DMS 273 treated with DMSO at 0.1 percent for 48 hours (cell line): ENCODE measurements around the gene USP47.

Experiments used
- DNase-seq: peaks from one replicate; lab custom pipeline; 2025; lab: John Stamatoyannopoulos, UW

USP47 gene

GRCh38 chr11:11867720-11868119 is 25.9 kb downstream of the USP47 start:
- DNase-seq = no peak

GRCh38 chr11:11871991-11872401 is 30.2 kb downstream of the USP47 start:
- no peak for DNase-seq

GRCh38 chr11:11876458-11876857 is 34.7 kb downstream of the USP47 start:
- DNase-seq = peak; percentile 15

DNA sequence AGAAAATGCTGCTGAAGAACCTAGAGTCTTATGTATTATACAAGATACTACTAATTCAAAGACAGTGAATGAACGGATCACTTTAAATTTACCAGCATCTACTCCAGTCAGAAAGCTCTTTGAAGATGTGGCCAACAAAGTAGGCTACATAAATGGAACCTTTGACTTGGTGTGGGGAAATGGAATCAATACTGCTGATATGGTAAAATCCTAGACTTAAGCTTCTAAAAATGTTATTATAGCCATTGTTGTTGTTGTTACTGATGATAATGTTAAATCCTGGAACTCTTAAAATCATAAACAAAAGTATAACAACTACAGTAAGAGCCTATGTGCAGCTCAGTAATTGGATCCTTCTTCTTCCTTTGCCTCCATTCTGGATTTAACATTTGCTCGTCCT is 38.4 kb downstream of the USP47 start:
- no peak for DNase-seq

GRCh38 chr11:11882539-11882938 is 40.8 kb downstream of the USP47 start:
- DNase-seq = no peak

GRCh38 chr11:11884351-11884750 is 42.6 kb downstream of the USP47 start:
- no peak for DNase-seq

- no peak for DNase-seq
Observed at GRCh38 chr11:11884774-11885481, 43.2 kb downstream of the USP47 start.

DNA sequence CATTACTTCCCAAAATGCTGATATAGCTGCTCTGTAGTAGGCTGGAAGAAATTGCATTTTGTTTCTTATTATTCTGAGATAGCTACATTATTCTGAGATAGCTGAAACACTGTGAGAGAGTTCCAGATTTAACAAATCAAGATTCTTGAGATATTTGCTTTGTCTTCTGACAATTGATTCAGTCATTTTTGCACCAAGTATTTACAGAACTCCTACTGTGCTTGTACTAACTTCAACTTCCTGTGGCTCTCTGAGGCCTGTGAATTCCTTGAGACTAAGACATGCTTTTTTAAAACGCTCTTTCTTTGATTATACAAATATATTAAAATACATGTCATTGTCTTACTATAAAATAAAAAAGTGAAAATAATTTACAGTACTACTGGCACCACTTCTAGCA is 52.7 kb downstream of the USP47 start:
- DNase-seq = no peak

DNA sequence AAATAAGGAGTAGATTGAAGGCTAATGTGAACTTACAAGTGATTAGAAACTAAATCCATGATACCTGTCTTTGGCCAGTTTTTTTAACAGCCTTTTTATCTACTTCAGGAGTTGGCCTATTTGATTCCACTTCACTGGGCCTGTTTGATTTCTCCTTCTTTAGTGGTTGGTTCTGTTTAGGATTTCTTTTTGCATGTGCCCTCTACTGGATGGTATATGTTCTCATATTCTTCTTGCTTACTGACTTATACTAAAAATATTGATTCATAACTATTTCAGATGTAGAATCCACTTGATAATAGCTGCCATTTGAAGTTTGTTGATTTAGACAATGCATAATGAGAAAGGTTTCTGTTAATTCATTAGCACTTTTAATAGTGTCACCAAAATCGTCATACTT is 53.9 kb downstream of the USP47 start:
- DNase-seq = no peak

- no peak for DNase-seq
Observed at GRCh38 chr11:11898648-11899047, 56.9 kb downstream of the USP47 start.

DNA sequence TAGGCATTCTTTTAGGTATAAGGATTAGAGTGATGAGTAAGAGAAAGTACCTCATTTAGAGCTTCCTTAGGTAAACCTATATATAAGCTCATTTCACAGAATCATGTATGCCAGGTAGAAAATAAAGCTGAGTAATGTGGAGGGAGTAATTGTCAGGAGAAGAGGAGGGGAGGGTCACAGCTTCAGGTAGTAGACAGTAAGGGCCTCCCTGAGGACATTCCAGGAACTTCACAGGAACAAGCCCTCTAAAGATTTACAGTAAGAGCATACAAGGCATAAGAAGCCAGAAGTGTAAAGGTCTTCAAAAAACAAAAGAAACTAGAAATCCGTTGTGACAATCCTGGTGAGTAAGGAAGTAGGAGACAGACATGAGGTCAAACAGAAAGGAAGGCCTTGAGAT is 57.6 kb downstream of the USP47 start:
- no peak for DNase-seq

GRCh38 chr11:11901929-11902328 is 60.2 kb downstream of the USP47 start:
- DNase-seq = no peak

- no peak for DNase-seq
Observed at GRCh38 chr11:11909727-11910126, 68.0 kb downstream of the USP47 start.

DNA sequence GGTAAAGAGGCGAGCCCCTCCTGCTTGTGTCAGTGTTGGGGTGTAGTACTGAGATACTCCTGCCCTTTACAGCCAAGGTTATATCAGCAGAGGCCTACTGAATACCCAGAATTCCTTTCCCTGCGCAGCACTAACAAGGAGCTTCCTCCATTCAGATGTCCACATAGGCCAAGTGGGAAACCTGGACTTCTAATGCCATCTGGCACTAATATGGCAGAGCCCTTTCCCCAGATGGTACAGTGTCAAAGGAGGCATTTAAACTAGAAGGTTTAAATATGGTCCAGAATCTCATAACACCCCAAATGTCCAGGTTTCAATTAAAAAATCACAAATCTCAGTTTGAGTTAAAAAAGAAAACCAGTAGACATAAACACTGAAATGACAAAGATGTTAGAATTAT is 68.8 kb downstream of the USP47 start:
- DNase-seq = no peak

- DNase-seq = no peak
Observed at GRCh38 chr11:11913395-11913794, 71.6 kb downstream of the USP47 start.

DNA sequence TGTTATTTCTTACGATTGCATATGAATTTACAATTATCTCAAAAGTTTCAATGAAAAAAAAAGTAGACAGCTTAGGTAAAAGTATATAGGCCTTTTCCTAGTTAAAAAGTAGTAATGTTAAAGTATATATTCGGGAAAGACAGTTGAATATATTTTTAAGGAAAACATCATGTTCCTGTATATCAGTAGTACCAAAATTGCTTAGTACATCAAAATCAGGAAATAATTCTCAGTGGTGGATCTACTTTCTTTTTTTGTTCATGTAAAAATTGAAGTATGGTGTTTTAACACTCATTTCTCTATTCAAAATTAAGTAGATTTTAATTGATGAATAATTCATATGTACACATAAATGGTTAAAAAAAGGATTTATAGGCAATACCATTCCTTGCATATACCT is 73.9 kb downstream of the USP47 start:
- DNase-seq = no peak

GRCh38 chr11:11916981-11917399 is 75.2 kb downstream of the USP47 start:
- DNase-seq = no peak

DNA sequence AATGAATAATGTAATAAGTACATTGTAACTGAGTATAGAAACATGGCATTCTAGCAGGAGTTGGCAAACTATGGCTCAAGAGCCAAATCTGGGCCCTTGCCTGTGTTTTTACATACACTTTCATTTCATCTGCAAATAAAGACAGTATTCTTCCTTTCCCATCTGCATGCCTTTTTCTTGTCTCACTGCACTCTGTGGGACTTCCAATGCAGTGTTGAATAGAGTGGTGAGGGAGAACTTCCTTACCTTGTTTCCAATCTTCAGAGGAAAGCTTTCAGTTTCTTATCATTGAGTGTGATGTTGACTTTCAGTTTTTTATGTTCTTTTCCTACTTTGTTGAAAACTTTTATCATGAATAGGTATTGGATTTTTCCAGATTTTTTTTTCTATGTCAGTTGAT is 82.1 kb downstream of the USP47 start:
- no peak for DNase-seq

DNA sequence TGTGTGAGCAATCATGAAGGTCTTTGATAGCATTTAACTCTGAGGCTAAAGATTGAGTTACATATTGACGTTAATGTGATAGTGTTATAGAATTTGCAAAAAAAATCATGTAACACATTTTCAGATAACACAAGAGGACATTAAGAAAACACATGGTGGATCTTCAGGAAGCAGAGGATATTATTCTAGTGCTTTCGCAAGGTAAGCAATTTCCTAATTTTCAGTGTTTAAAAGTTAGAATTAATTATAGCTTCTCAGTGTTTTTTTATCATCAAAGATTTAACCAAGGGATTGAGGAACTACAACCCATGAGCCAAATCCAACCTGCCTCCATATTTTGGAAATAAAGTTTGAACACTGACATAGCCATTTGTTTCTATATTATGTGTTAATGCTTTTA is 88.1 kb downstream of the USP47 start:
- DNase-seq = no peak

DNA sequence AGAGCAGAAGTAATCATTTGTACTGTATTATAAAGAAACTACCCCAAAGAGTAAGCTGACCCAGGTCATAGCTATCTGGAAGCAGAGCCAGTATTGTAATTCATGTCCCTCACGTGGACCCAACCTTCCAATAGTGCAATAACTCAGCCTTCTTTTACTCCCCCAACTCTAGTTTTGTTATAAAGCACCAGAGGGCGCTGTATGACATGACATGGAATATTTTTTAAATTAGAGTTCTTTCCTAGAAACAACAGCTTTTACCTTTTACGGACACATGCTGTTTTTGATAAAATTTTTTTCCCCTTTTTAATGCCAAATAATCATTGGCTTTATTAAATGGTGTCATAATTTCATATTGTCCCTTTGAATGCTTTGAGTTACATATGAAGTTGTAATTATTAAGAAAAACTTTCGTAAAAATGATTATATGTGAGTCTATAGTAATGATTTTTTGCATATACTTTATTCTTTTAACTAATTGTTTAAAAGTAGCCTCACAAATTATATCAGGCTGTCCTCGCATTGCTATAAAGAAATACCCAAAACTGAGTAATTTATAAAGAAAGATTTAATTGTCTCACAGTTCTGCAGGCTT is 89.8 kb downstream of the USP47 start:
- peak; percentile 38 for DNase-seq

DNA sequence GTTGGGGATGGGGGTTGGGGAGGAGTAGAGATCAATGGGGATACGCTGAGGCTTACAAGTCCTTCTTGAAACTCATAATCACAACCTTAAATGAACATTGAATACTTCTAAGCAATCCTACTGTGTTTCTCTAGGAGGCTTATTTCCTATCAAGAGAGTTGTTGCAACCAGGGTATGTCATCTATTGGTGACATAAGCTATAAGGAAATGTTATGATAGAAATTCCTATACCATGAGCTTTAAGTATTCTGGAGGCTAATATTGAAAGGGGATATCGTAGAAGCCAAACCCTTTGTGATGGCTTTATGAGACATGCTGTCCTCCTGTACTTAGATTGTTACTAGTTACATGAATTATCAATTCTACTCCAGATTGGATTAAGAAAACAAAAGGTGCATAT is 93.8 kb downstream of the USP47 start:
- DNase-seq = no peak

- no peak for DNase-seq
Observed at GRCh38 chr11:11937433-11937832, 95.7 kb downstream of the USP47 start.

GRCh38 chr11:11937957-11938356 is 96.2 kb downstream of the USP47 start:
- DNase-seq = no peak

- no peak for DNase-seq
Observed at GRCh38 chr11:11940551-11940950, 98.8 kb downstream of the USP47 start.
